Measurements from ENCODE around the gene C1orf159. TPM values are rescaled to one million over a fixed set of nuclear protein-coding genes. Genes with fewer than 3 reads are reported as not detected.
"Not testable (repeated sequence)": the region's sequence is repeated elsewhere in the genome, so short reads cannot be mapped to it uniquely, and the experiment has no call there.

The C1orf159 gene
- 8.7 and 9.8 TPM in 2 replicates for total RNA-seq

DNA sequence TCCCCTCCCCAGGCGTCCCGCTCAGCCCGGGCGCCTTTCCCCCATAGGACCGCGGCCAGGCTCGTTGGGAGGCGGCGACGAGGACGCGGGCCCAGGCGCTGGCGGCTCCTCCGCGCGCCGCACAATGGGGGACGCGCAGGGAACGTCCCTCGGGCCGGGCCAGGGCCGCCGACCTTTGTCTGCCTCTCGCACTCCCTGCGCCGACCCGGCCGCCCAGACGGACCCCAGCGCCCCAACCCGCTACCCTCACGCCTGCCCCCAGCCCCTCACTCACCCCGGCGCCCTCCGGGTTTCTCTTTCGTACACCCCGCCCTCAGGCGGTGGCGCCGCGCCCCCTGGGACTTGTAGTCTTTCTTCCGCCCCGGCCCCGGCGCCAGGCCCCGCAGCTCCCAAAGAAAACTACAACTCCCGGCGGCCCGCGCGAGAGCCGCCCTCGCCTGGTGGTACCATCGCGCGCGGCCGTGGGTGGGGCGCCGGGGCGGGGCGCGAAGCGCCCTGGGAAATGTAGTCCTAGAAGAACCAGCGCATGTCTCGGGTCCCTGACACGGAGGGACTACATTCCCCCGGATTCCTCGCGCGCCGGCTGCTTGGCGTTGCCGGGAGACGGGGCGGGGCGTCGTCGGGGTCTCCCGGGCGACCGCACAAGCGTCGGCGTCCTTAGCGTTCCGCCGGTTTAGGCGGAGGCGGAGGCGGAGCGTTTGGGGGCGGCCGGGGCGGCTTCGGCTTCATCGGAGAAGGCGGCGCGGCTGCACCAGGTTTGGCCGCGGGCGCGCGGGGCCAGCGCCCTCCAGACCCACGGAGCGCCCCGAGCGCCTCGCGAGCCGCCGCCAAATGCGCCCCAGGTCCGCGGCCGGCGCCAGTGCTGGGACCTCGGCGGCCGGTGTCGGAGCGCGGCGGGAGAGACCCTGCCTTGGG is at the start of gene C1orf159:
Gene C1orf159, minus strand, starts transcription at position 304 of the 915 bp plus-strand sequence. CDS start 24,546 bp downstream, outside the sequence.
- DNase-seq (ENCODE audit: low read depth), result peak; percentile 90

DNA sequence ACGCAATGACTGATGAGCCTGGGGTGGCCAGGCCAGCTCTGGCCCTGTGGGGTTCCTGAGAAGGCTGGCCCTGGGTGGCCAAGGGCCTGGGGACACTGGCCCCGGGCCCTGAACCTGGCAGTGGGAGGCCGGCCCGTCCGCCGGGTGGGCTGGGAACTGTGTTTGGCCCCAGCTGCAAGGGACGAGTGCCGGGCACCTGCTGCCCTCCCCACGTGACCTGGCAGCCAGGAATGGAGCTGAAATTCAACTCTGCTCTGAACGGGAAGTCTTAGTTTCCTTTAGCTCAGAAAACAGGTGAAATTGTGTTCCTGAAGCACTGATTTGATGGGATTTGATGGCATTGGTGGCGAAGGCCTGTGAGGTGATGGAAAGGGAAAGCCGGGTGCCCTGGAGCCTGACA is 49.6 kb upstream of the C1orf159 start:
- DNase-seq (ENCODE audit: low read depth), result peak; percentile 37

DNA sequence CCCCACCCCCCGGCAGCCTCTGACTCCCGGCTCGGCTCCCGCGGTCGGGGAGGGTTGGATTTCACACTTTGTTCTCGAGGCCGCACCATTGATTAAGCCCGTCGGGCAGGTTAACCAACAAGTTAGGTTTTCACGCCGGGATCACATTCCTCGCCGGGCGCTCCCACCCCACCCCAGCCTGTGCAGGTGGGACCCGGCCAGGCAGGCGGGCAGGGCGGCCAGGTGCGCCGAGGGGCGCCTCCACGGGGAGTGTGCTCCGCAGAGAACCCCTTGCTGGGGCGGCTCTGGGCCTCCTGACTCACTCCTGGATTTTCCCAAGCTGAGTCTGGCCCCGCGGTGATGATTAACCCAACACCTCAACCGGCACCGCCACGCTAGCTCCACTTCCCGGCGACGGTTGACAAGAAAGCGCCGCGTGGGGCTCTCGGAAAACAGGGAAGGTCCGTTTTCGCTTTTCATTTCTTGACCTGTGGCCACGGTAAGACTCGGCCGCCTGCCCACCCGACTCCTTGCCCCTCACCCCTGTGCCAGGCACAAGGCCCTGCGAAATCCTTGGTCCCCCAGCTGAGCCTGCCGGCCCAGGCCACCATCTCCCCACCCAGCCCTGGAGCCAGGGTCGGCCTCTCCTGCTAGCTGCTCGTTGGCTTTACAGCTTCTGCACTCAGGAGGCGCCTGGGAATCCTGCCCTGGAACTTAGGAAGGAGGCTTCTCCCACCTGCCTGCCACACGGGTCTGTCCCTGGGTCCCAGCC is 49.0 kb upstream of the C1orf159 start:
- DNase-seq (ENCODE audit: low read depth), result peak; percentile 85

DNA sequence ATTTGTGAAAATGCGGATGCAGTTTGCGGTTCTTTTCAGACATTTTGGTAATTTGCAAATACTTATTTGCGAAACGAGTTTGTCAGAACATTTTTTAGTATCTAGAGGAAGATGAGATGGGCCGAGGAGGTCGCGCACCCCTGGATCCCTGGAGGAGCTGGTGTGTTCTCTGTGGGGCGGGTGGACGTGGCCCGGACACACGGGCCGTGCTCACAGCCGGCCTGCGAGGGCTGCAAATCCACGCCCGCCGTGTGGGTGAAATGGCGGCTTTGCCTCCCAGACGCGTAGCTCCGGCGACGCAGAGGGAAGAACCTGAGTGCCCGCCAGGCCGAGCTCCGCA is 48.4 kb upstream of the C1orf159 start:
- DNase-seq (ENCODE audit: low read depth), result no peak

DNA sequence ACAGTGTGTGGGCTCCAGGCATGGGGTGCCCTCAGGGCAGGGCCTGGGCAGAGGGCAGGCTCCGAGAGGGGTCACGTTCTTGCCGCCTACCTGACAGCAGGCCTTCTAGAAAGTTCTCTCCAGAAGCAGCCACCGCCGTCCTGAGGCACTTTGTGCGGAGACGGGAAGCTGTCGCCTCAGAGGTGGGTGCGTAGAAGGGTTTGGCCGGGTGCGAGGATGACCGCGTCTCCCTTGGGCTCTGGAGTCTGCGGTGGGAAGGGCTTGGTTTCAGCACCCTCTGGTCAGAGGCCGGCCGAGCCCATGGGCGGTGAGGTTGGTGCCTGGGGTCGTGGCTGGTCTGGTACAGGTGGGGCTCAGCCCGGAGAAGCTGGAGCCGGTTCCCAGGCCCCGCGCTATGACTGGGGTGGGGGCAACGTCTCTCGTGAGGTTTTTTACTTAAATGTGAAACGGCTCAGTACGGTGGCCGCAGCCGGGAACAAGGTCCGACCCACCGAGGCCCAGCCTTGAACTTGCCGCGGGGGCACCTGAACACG is 47.7 kb upstream of the C1orf159 start:
- DNase-seq (ENCODE audit: low read depth), result no peak

DNA sequence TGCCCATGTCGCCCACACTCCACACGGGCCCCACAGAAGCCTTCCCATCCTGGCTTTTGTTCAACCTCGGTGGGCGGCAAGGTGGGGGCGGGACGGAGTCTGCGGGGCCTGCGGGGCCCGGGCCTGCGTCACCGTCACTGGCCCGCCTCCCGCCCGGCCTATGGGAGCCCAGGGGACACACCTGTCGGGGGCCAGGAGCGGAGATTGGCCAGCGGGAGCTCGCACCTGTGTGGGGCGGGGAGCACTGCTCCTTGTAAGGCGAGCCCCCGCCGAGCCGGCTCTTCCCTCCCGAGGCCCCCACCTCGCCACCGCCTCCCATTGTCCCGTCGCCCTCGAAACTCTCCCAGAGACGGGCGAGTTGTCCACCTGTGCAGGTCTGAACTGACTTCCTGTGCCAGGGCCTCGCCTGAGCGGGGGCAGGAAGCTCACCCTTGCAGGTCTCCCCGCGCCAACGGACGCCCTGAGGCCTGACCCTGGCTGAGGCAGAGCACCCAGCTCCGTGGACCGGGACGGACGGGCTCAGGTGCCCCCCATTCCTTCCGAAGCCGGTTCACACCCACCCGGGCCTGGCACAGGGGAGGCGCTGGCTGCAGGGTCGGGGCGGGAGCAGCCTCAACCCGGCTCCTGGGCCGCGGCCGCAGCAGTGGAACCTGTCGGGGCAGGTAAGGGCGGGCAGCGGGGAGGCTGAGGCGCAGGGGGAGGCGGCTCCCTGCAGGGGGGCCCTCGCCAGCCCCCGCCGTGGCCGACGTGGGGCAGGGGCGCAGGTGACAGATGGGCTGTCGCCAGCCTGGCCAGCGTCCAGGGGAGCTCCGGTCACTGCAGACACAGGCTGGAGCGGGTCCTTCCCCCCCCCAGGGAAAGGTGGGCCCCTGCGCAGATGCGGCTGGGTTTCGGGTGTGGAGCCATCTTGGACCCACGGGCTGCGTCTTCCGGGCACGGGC is 47.0 kb upstream of the C1orf159 start:
- no peak for DNase-seq (ENCODE audit: low read depth)

DNA sequence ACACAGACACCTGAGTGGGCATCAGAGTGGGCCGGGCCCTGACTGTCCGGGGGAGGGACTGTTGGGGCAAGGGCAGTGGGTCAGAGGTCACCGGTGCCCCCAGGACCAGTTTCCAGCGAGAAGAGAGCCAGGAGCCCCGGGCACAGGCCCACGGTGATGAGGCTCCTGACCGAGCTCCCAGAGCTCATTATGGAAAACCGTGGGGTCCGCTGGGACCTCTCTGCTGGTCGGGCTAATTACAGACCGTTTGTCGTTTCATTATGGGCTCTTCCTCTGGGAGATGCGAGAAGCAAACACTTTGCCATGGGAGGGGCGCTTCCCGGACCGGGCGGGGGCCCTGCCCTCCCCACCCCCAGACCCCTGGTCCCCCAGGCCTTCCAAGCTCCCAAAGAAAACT is 45.8 kb upstream of the C1orf159 start:
- no peak for DNase-seq (ENCODE audit: low read depth)

DNA sequence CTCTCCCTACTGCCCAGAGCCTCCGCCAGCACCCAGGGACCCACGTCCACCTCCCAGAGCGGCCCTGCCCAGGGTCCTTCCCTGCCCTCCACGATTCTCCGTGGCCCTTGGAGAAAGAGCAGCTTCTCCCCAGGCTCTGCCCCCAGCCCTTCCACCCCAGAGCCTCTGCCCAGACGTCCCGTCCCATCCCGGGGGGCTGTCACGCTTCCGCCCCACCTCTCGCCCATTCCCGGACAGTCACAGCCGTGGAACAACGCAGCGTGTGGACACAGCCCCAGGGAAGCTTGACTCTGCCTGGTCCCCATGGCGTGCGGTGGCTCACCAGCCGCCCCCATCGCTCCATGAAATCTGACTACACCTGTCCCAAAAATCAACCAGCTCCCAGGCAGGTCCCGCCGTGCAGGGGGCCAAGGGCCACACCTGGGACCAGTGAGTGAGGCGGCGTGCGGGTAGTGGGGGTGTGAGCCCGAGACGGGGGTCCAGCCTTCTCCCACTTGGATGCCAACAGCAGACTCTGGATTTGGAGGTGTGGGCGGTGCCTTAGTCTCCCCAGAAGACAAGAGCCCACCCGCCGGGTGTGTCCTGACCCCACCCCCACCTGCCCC is 45.3 kb upstream of the C1orf159 start:
- DNase-seq (ENCODE audit: low read depth), result no peak

DNA sequence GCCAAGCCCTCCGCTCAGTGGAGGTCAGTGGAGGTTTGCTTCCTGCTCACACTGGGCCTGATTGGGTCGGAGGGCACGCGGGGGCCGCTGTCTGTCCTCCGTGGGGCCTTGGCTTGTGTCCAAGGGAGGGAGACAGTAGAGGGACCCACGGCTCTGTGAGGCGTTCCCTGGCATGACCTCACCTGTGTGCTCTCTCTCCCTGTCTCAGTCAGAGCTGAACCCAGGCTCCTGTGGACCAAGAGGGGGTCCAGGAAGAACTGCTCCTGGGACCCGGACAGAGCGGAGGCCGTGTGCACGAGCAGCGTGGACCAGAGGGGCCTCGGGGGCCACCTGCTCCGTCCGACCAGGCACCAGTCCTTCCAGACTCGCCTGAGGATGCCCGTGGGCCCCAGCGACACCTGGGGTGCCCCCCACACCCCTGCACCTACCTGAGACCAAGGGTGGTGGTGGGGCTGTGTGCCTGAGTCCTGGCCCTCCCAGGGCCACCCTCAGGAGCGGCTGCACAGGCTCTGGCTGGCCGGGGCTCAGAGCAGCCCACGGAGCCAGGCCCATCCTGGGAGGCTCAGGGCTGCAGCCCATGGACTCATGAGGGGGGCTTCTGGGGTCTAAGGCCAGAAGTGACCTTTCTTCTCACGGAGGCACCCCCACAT is 44.5 kb upstream of the C1orf159 start:
- no peak for DNase-seq (ENCODE audit: low read depth)

DNA sequence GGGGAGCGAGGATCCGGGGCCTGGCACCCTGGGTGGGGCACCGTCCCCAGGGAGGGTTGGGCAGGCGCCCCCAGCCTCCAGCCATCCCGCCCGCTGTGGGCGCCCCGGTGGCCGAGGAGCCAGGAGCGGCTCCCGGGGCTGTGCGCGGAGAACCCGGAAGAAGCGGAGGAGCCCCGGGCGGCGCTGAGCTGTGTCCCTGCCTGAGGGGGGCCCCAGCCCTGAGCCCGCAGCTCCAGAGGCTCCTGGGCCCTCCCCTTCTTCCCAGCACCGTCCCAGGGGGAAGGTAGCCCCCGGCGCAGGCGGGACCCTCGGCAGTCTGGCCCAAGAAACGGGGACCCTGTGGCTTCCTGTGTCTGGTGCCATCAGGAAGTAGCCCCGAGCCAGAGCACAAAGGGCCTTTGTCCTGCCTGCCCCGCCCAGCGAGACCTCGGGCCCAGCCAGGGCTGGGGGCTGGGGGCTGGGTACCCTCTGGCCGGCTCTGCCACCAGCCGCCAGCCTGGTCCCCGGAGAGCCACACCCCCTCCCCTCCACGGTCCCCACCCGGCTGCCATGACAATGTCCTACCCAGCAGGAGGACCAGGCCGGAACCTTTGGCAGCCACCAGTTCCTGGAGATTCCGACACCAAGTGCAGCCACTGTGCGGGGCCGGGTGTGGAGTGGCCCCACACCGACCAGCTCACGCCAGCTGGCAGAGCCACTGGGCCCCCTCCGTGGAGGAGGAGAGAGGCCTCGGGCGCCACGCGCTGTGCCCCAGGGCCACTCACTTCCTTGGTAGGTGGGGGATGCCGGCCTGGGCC is 42.2 kb upstream of the C1orf159 start:
- DNase-seq (ENCODE audit: low read depth), result no peak

DNA sequence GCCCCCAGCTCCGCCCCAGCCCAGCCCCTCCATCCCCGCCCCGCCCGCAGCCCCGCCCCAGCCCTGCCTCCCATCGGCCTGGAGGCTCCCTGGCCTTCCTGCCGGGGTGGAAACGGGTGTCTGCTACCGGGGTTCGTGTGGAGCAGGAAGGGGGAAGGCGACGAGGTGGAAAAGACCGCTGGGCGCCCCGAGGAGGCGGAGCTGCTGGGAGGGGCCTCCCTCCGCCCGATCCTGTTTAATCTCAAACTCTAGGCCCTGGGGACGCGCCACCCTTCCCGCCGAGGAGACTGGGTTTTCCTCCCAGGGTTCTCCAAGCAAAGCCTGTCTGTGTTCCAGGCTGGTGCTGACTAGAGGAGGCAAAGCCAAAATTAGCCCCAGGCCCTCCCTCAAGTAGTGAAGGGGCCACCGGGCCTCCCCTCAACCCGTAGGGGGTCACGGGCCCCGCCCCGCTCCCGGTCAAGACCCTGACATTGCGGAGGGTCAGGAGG is 41.6 kb upstream of the C1orf159 start:
- DNase-seq (ENCODE audit: low read depth), result peak; percentile 73

DNA sequence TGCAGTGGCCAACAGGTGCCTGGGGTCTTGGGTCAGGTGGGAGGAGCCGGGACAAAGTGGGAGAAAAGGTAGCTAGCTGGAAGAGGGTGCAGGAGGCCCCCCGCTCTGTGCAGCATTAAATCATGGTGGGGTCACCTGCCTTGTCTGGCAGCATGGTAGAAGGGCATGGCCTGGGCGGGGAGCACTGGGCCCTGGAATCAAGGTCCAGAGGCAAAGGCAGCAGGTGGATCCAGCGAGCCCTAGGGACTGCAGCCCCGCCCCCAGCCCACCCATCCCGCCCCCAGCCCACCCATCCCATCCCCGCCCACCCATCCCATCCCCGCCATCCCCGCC is 41.1 kb upstream of the C1orf159 start:
- no peak for DNase-seq (ENCODE audit: low read depth)

DNA sequence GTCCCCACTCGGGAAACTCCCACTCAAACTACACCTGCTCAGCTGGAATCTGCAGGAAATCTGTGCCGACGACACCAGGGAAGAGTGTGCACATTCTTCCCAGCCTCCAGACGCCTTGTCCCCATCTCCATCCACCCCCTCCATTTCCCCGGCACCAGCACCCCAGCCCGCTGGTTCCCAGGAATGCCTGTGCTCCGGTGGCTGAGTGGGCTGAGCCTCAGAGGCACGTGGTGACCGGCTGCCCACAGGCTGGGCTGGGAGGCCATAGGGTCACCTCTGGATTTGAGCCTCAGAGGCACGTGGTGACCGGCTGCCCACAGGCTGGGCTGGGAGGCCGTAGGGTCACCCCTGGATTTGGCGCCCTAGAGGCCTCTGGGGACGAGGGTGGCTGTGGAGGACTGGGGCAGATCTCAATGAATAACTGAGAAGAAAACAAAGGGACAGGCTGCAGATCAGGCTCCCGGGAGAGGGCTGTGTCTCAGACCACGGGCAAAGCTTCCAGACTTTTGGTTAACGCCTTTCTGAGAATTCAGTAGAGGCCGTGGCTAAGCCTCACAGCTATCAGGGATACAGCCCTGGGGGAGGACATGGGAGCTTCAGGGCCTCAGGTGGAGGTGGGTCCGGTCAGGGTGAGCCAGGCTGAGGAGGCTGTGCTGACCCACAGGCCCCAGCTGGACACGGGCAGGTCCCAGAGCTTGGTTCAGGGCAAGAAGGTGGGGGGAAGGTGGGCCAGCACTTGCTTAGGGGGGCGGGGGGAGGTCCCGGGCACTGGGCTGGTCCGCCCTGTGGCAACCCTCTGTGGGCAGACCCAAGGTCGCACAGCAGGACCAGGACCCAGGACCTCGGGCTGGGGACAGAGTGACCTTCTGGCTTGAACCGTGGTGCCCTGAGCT is 40.5 kb upstream of the C1orf159 start:
- peak; percentile 61 for DNase-seq (ENCODE audit: low read depth)

DNA sequence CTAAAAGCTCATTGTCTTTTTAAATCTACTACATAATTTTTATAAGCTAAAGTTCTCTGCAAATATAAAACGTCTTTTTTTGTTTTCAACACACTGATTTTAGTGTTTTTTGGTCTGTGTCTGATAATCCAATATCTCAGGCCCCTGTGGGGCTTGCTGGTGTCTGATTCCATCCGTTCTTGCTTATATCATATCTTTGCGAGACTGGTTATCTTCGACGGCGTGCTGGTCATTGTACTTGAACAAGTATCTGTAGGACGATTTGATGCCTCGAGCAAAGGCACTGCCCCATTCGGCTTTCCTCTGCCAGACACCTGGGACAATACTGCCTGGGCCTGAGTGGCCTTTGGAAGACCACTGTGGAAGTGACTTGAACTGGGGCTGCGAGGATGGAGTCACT is 39.4 kb upstream of the C1orf159 start:
- DNase-seq (ENCODE audit: low read depth), result no peak

DNA sequence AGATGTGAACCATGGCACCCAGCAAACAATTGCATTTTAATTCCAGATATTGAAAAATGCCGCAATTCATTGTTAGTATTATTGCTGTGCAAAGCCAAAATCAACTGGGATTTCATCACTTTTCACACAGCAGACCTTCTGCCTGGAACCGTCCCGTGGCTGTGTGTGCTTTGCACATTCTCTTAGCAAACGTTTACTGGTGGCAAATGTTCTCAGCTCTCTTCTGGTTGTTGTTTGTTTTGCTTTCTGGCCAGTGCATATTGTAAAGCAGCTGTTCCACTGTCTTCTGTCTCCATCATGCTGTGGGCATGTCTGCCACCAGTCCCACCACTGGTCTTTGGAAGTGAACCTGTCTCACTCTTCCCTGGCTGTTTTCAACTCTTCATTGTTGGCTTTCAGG is 38.0 kb upstream of the C1orf159 start:
- DNase-seq (ENCODE audit: low read depth), result no peak

DNA sequence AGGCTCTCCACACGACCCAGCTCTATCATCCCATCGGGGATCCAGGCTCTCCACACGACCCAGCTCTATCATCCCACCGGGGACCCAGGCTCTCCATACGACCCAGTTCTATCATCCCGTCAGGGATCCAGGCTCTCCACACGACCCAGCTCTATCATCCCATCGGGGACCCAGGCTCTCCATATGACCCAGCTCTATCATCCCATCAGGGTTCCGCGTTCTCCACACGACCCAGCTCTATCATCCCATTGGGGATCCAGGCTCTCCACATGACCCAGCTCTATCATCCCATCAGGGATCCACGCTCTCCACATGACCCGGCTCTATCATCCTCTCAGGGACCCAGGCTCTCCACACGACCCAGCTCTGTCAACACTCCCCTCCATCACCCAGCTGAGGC is 37.3 kb upstream of the C1orf159 start:
- DNase-seq (ENCODE audit: low read depth), result not testable (repeated sequence)

DNA sequence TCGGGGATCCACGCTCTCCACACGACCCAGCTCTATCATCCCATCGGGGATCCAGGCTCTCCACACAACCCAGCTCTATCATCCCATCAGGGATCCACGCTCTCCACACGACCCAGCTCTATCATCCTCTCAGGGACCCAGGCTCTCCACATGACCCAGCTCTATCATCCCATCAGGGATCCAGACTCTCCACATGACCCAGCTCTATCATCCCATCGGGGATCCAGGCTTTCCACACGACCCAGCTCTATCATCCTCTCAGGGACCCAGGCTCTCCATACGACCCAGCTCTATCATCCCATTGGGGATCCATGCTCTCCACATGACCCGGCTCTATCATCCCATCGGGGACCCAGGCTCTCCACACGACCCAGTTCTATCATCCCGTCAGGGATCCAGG is 36.5 kb upstream of the C1orf159 start:
- not testable (repeated sequence) for DNase-seq (ENCODE audit: low read depth)

DNA sequence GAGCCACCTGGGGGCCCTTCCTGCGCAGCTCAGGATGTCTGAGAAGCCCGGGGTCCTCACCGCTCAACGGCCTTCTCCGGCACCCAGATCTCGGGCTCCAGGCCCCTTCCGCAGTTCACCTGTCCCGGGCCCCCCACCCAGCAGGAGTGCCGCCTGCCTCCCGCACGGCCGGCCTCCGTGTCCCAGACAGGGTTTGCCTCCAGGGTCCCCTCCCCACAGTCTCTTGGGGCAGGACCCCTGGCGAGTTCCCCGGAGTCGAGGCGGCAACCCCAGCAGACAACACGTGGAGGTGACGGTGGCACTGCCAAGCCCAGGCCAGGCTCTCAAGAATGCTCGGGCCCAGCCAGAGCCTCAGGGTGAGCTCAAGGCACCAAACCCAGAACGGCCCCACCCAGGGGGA is 35.4 kb upstream of the C1orf159 start:
- DNase-seq (ENCODE audit: low read depth), result no peak

DNA sequence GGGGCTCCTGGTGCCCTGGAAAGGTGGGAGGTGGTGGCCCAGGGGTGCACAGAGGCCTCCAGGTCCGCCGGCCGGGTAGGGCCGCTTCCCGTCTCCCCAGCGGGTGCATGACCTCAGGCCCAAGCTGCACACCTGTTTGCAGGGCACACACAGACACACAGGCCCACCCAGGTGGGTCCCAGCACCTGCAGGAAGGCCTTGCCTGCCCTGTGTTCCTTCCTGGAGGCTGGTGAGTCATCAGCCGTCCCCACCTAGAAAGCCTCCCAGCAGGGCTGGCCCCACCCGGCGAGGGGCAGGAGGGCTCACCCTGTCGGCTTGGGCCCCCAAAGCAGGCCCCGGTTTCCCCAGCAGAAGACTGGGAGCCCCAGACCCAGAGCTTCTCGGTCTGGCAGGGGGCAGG is 34.2 kb upstream of the C1orf159 start:
- DNase-seq (ENCODE audit: low read depth), result no peak

Measured in renal cortical epithelial cell (primary cell).